Liver (tissue), 3 donors: ENCODE data around the gene B4GALT3.

ENCODE experiments used
- ATF3 ChIP-seq: IDR thresholded peaks from 2 replicates; pipeline ENCODE4 v1.6.1; 2016; ENCODE audit warnings: antibody characterized with exemption
- CTCF ChIP-seq: fragments of 150-350 bp; IDR thresholded peaks from 2 replicates; pipeline ENCODE4 v1.5.1; 2017; ENCODE audit warnings: improper control_type of control experiment, low read depth, low read length; ENCODE audit not compliant: missing input control
- EGR1 ChIP-seq, 2 donors: IDR thresholded peaks; 2 replicates each; pipeline ENCODE4 v1.6.1; 2016 to 2018; ENCODE audit warnings: antibody characterized with exemption in 2 of 2, low read depth in 2 of 2
- FOXA1 ChIP-seq: IDR thresholded peaks from 2 replicates; pipeline ENCODE4 v1.6.1; 2016; ENCODE audit warnings: antibody characterized with exemption
- GABPA ChIP-seq, 2 donors: IDR thresholded peaks in 1 of 2; conservative IDR thresholded peaks in 1 of 2; 2 replicates each; pipeline ENCODE4 v1.6.1; 2016; ENCODE audit warnings: antibody characterized with exemption in 2 of 2, mild to moderate bottlenecking in 1 of 2, moderate library complexity in 1 of 2
- HNF4A ChIP-seq, 2 donors: conservative IDR thresholded peaks; 2 replicates each; pipeline ENCODE4 v1.6.1; 2016; ENCODE audit warnings: antibody characterized with exemption in 2 of 2, mild to moderate bottlenecking in 2 of 2
- HNF4G ChIP-seq: IDR thresholded peaks from 2 replicates; pipeline ENCODE4 v1.6.1; 2016; ENCODE audit warnings: antibody characterized with exemption
- JUND ChIP-seq, 2 donors: IDR thresholded peaks; 2 replicates each; pipeline ENCODE4 v1.6.1; 2016; ENCODE audit warnings: antibody characterized with exemption in 2 of 2
- MAX ChIP-seq: IDR thresholded peaks from 2 replicates; pipeline ENCODE4 v1.6.1; 2016; ENCODE audit warnings: antibody characterized with exemption
- RAD21 ChIP-seq, 2 donors: IDR thresholded peaks; 2 replicates each; pipeline ENCODE4 v1.6.1; 2016; ENCODE audit warnings: antibody characterized with exemption in 2 of 2, mild to moderate bottlenecking in 2 of 2
- REST ChIP-seq: IDR thresholded peaks from 2 replicates; pipeline ENCODE4 v1.6.1; 2016; ENCODE audit warnings: antibody characterized with exemption, mild to moderate bottlenecking
- RXRA ChIP-seq, 2 donors: IDR thresholded peaks; 2 replicates each; pipeline ENCODE4 v1.6.1; 2017 to 2018; ENCODE audit warnings: antibody characterized with exemption in 2 of 2, mild to moderate bottlenecking in 1 of 2
- YY1 ChIP-seq: IDR thresholded peaks from 2 replicates; pipeline ENCODE4 v1.6.1; 2016; ENCODE audit warnings: antibody characterized with exemption, mild to moderate bottlenecking
- donor health status: healthy.
- donor health status: healthy.

- no peak for TF ChIP-seq HNF4G
- no peak for TF ChIP-seq CTCF
- no peak for TF ChIP-seq GABPA (IDR thresholded peaks at IDR 0.05 in 1 of 2, conservative IDR thresholded peaks at IDR 0.05 in 1 of 2)
- TF ChIP-seq MAX, result no peak
- no peak for TF ChIP-seq RAD21 (IDR thresholded peaks at IDR 0.05)
- TF ChIP-seq REST, result no peak
- no peak for TF ChIP-seq ATF3
- no peak for TF ChIP-seq JUND (IDR thresholded peaks at IDR 0.05)
- no peak for TF ChIP-seq FOXA1
- no peak for TF ChIP-seq YY1
- TF ChIP-seq EGR1 (IDR thresholded peaks at IDR 0.05; ENCODE audit: low read depth in 2 of 2), result no peak
- TF ChIP-seq RXRA (IDR thresholded peaks at IDR 0.05), result no peak
- TF ChIP-seq HNF4A (conservative IDR thresholded peaks at IDR 0.05), result no peak
Measured at GRCh38 chr1:161137881-161138280, 39.4 kb downstream of the B4GALT3 start.
